ENCODE results near the gene GPAT2. TPM values are rescaled to one million over a fixed set of nuclear protein-coding genes. Genes with fewer than 3 reads are reported as not detected.
"Not testable (repeated sequence)": the region's sequence is repeated elsewhere in the genome, so short reads cannot be mapped to it uniquely, and the experiment has no call there.

Gene GPAT2
- total RNA-seq, 3 donors from 2014 or later (not counting 1 experiment from before 2014, with no cell fraction given), result 2.3 to 6.0 (median 3.8) TPM

GRCh38 chr2:96070351-96070750 lies 35.6 kb upstream of the GPAT2 start:
- H3K36me3 ChIP-seq (ENCODE audit: control insufficient read depth, insufficient read depth, low read length); H3K36me3 Mint-ChIP-seq; H3K9me3 Mint-ChIP-seq; DNase-seq; H3K4me1 ChIP-seq (ENCODE audit: control insufficient read depth, insufficient read depth, low read length); H3K27me3 ChIP-seq (ENCODE audit: control insufficient read depth, insufficient read depth, low read length); H3K4me1 Mint-ChIP-seq; ATAC-seq; H3K4me3 ChIP-seq (ENCODE audit: low read length); H3K4me3 Mint-ChIP-seq; H3K27ac Mint-ChIP-seq; intact Hi-C loops (cut with micrococcal nuclease); H3K27ac ChIP-seq (ENCODE audit: low read length); H3K27me3 Mint-ChIP-seq (ENCODE audit: low read depth in 2 of 2); H3K9me3 ChIP-seq (ENCODE audit: control insufficient read depth, insufficient read depth, low read length): not testable (repeated sequence)
- 93% methylated on average over 5 of the region's 5 CpGs for WGBS (ENCODE audit: insufficient coverage)

- H3K27me3 ChIP-seq (ENCODE audit: control insufficient read depth, insufficient read depth, low read length); H3K27ac Mint-ChIP-seq; H3K27me3 Mint-ChIP-seq (ENCODE audit: low read depth in 2 of 2); H3K4me3 Mint-ChIP-seq; intact Hi-C loops (cut with micrococcal nuclease); H3K27ac ChIP-seq (ENCODE audit: low read length); H3K9me3 ChIP-seq (ENCODE audit: control insufficient read depth, insufficient read depth, low read length); ATAC-seq; DNase-seq; H3K36me3 ChIP-seq (ENCODE audit: control insufficient read depth, insufficient read depth, low read length); H3K9me3 Mint-ChIP-seq; H3K36me3 Mint-ChIP-seq; H3K4me1 Mint-ChIP-seq; H3K4me1 ChIP-seq (ENCODE audit: control insufficient read depth, insufficient read depth, low read length); H3K4me3 ChIP-seq (ENCODE audit: low read length): not testable (repeated sequence)
- WGBS (ENCODE audit: insufficient coverage), result 72% methylated on average over 6 of the region's 8 CpGs
These were observed 35.2 kb upstream of the GPAT2 start for GRCh38 chr2:96069878-96070277.

- H3K27me3 ChIP-seq (ENCODE audit: control insufficient read depth, insufficient read depth, low read length); H3K9me3 Mint-ChIP-seq; DNase-seq; H3K4me1 Mint-ChIP-seq; H3K4me3 ChIP-seq (ENCODE audit: low read length); H3K27me3 Mint-ChIP-seq (ENCODE audit: low read depth in 2 of 2); H3K27ac Mint-ChIP-seq; ATAC-seq; H3K9me3 ChIP-seq (ENCODE audit: control insufficient read depth, insufficient read depth, low read length); H3K36me3 ChIP-seq (ENCODE audit: control insufficient read depth, insufficient read depth, low read length); intact Hi-C loops (cut with micrococcal nuclease); H3K4me3 Mint-ChIP-seq; H3K4me1 ChIP-seq (ENCODE audit: control insufficient read depth, insufficient read depth, low read length); H3K36me3 Mint-ChIP-seq; H3K27ac ChIP-seq (ENCODE audit: low read length): not testable (repeated sequence)
- WGBS (ENCODE audit: insufficient coverage), result 80% methylated on average over 6 of the region's 9 CpGs
These were observed 33.3 kb upstream of the GPAT2 start for GRCh38 chr2:96067902-96068581.

GRCh38 chr2:96067098-96067660 lies 32.5 kb upstream of the GPAT2 start:
- intact Hi-C loops (cut with micrococcal nuclease), result not testable (repeated sequence)

GRCh38 chr2:96066511-96066910 lies 31.8 kb upstream of the GPAT2 start:
- DNase-seq; H3K9me3 Mint-ChIP-seq; H3K27ac Mint-ChIP-seq; H3K27ac ChIP-seq (ENCODE audit: low read length); H3K4me1 Mint-ChIP-seq; intact Hi-C loops (cut with micrococcal nuclease); H3K9me3 ChIP-seq (ENCODE audit: control insufficient read depth, insufficient read depth, low read length); H3K4me3 Mint-ChIP-seq; H3K36me3 ChIP-seq (ENCODE audit: control insufficient read depth, insufficient read depth, low read length); ATAC-seq; H3K4me1 ChIP-seq (ENCODE audit: control insufficient read depth, insufficient read depth, low read length); H3K27me3 ChIP-seq (ENCODE audit: control insufficient read depth, insufficient read depth, low read length); H3K36me3 Mint-ChIP-seq; H3K4me3 ChIP-seq (ENCODE audit: low read length); H3K27me3 Mint-ChIP-seq (ENCODE audit: low read depth in 2 of 2): not testable (repeated sequence)
- 88% methylated on average over 2 of the region's 7 CpGs for WGBS (ENCODE audit: insufficient coverage)

More at GRCh38 chr2:96067098-96067660, 32.5 kb upstream of the GPAT2 start:
- not testable (repeated sequence) for ATAC-seq; H3K36me3 ChIP-seq (ENCODE audit: control insufficient read depth, insufficient read depth, low read length); H3K4me3 Mint-ChIP-seq; DNase-seq; H3K36me3 Mint-ChIP-seq; H3K4me1 Mint-ChIP-seq; H3K27me3 Mint-ChIP-seq (ENCODE audit: low read depth in 2 of 2); H3K9me3 ChIP-seq (ENCODE audit: control insufficient read depth, insufficient read depth, low read length); H3K4me3 ChIP-seq (ENCODE audit: low read length); H3K9me3 Mint-ChIP-seq; H3K27ac Mint-ChIP-seq; H3K27me3 ChIP-seq (ENCODE audit: control insufficient read depth, insufficient read depth, low read length); H3K4me1 ChIP-seq (ENCODE audit: control insufficient read depth, insufficient read depth, low read length); H3K27ac ChIP-seq (ENCODE audit: low read length)
- WGBS (ENCODE audit: insufficient coverage), result 82% methylated on average over 2 of the region's 2 CpGs

GRCh38 chr2:96065954-96066353 lies 31.2 kb upstream of the GPAT2 start:
- DNase-seq; H3K27me3 ChIP-seq (ENCODE audit: control insufficient read depth, insufficient read depth, low read length); H3K4me1 Mint-ChIP-seq; H3K4me3 Mint-ChIP-seq; H3K27me3 Mint-ChIP-seq (ENCODE audit: low read depth in 2 of 2); H3K4me3 ChIP-seq (ENCODE audit: low read length); H3K9me3 Mint-ChIP-seq; intact Hi-C loops (cut with micrococcal nuclease); H3K27ac Mint-ChIP-seq; H3K4me1 ChIP-seq (ENCODE audit: control insufficient read depth, insufficient read depth, low read length); H3K27ac ChIP-seq (ENCODE audit: low read length); H3K9me3 ChIP-seq (ENCODE audit: control insufficient read depth, insufficient read depth, low read length); H3K36me3 ChIP-seq (ENCODE audit: control insufficient read depth, insufficient read depth, low read length); H3K36me3 Mint-ChIP-seq: not testable (repeated sequence)
- peak in 1 of 3 donors; percentile 18 for ATAC-seq
- WGBS (ENCODE audit: insufficient coverage), result 82% methylated on average over 3 of the region's 4 CpGs
